GM21390 (cell line): Measurements from ENCODE around the gene IL23A.
"Not testable (repeated sequence)": the region's sequence is repeated elsewhere in the genome, so short reads cannot be mapped to it uniquely, and the experiment has no call there.

Source experiments
- ATAC-seq: cut with Tn5 transposase; IDR thresholded peaks from one replicate; pipeline ENCODE4 v1.9.1; 2021; ENCODE audit not compliant: unreplicated experiment

Gene IL23A

GRCh38 chr12:56326126-56326525 is 12.6 kb upstream of the IL23A start:
- no peak for ATAC-seq

GRCh38 chr12:56326533-56326932 is 12.2 kb upstream of the IL23A start:
- ATAC-seq = no peak

- no peak for ATAC-seq
These were observed 7.7 kb upstream of the IL23A start for GRCh38 chr12:56330936-56331490.

GRCh38 chr12:56332512-56333196 is 6.0 kb upstream of the IL23A start:
- ATAC-seq = no peak

DNA sequence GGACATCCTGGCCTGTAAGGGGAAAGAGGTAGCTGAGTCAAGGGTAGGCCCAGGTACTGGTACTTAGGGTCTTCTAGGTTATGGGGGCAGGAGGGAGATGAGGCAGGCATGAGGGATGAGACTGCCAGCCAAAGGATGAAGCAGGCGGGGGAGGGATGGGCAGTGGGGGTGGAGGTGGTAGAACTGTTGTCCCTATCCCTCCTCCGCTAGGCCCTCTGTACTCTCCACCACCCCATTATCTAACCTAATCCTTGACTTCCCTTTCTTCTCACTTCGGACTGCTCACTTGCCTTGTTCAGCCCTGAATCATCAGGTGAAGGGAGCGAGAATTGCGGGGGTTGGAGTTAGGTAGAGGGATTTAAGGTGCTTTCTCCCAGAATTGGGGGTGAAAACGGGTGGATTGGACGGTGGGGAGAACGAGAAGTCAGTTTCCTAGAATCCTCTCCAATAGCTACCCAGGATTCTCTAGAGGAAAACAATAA is 5.4 kb upstream of the IL23A start:
- ATAC-seq = no peak

DNA sequence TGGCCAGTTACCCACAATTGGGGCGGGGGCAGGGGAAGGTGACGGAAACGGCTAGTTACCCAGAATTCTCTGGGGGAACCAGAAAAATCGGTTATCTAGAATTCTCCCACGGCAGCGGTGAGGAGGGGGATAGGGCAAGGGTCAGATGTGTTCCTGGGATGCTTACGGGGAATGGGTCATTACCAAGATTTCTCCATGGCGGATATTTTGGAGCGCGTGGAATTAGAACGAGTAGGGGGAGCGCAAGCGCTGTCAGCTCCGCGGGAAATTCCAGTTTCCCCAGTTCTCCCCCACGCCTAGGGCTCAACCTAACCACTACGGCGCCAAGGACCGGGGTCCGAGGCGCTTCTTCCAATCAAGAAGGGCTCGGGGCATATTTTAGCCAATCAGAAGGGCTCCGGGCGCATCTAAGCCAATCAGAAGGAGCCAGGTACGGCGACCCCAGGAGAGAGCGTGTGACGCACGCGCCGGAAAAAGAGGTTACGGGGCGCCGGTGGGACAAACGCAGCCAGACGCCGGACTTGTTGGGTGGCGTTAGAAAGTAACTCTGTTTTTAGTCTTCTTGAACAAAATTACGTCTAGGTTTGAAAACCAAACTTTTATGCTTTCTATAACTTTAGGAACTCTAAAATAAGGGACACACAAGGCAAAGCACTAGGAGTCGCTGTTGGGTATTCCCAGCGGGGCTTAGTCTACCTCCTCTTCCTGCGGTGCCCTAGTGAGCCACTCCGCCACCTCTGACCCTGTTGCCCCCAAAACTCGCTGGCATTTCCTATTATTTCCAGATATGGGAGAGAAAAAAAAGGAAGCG is 4.8 kb upstream of the IL23A start, which contains the start of gene PAN2:
Gene PAN2 (minus strand): TSS at position 322 of the 811 bp plus-strand sequence. CDS start 906 bp downstream, outside the sequence.
- ATAC-seq = peak; percentile 90

GRCh38 chr12:56334490-56334793 is 4.2 kb upstream of the IL23A start:
- ATAC-seq = no peak

DNA sequence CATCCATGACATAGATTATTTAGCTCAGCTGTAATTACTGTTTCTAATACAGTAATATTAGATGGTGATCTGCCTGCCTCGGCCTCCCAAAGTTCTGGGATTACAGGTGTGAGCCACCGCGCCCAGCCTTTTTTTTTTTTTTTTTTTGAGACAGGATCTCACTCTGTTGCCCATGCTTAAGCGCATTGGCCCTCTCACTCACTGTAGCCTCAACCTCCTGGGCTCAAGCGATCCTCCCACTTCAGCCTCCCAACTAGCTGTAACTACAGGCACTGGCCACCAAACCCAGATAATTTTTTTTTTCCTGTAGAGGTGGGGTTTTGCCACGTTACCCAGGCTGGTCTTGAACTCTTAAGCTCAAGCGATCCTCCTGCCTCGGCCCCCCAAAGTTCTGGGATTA is 3.2 kb upstream of the IL23A start:
- ATAC-seq = not testable (repeated sequence)

GRCh38 chr12:56336361-56337167 is 2.1 kb upstream of the IL23A start:
- ATAC-seq = no peak

DNA sequence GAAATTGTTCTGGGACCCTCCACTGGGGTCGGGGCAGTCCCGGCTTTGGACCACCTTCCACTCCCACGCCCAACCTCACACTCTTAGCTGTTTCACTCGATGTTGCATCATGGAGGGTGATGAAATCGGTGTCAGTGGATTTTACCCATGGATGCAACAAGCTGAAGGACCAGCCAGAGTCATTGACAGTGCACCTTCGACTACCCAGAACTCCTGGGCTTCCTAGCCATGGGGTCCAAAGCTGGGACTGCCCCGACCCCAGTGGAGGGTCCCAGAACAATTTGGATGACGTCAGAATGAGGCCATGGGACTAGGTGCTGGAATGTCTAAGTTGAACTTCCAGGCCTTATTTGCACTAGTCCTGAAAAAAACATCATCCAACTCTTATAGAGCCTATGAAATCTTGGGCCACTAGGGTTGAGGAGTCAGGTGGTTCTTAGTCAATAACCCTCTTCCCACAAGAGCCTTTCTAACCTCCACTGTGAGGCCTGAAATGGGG is 882 bp upstream of the IL23A start:
- ATAC-seq = no peak

GRCh38 chr12:56339158-56339422 is 406 bp downstream of the IL23A start:
- ATAC-seq = no peak

GRCh38 chr12:56341616-56342015 is 2.9 kb downstream of the IL23A start:
- ATAC-seq = no peak

DNA sequence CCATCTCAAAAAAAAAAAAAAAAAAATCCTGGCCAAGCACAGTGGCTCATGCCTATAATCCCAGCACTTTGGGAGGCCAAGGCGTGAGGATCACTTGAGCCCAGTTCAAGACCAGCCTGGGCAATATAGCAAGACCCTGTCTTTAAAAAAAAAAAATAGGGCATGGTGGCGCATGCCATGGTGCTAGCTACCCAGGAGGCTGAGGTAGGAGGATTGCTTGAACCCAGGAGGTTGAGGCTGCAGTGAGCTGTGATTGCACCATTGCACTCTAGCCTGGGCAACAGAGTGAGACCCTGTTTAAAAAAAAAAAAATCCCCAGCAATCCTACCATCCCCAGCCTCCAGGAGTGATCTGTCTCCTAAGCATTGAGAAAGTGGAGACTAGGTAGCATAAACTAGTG is 3.6 kb downstream of the IL23A start:
- ATAC-seq = not testable (repeated sequence)

DNA sequence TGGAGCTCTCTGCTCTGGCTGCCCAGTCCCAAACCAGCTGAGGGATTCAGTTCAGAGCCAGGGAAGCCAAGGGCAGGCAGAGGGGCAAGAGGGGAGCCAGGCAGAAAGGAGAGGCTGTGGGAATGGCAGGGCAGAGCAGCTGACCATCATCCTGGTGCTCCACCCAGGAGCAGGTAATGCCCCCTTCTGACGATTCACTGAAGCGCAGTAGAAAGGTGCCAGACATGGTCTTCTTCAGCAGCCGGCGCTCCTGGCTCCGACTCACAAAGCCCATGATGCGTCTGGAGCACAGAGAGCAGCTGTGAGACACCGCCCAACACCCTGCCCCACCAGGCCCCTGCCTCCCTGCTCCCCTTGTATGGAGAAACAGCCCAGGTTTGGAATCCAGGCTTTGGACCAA is 8.0 kb downstream of the IL23A start:
- no peak for ATAC-seq

GRCh38 chr12:56347255-56347654 is 8.6 kb downstream of the IL23A start:
- not testable (repeated sequence) for ATAC-seq

- no peak for ATAC-seq
These were observed 10.1 kb downstream of the IL23A start for GRCh38 chr12:56348776-56349175.

DNA sequence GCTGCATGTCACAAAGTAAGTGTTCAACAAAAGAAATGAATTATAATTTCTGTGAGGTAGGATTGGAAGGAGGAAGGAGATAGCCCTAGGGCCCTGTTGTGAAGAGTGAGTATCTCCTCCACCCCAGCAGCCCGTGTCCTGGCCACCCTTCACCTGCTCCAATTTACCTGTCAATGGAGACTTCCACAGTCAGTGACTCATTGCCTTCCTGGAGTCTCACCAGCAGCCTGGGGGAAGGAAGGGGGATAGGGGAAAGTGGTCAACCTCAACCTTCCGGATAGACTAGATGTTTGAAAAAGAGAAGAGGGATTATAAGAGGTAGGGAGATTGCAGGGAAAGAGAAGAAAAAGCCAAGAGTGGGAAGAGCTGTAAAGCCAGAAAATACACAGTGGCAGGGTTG is 12.0 kb downstream of the IL23A start:
- no peak for ATAC-seq

GRCh38 chr12:56351325-56351724 is 12.6 kb downstream of the IL23A start:
- ATAC-seq = no peak

DNA sequence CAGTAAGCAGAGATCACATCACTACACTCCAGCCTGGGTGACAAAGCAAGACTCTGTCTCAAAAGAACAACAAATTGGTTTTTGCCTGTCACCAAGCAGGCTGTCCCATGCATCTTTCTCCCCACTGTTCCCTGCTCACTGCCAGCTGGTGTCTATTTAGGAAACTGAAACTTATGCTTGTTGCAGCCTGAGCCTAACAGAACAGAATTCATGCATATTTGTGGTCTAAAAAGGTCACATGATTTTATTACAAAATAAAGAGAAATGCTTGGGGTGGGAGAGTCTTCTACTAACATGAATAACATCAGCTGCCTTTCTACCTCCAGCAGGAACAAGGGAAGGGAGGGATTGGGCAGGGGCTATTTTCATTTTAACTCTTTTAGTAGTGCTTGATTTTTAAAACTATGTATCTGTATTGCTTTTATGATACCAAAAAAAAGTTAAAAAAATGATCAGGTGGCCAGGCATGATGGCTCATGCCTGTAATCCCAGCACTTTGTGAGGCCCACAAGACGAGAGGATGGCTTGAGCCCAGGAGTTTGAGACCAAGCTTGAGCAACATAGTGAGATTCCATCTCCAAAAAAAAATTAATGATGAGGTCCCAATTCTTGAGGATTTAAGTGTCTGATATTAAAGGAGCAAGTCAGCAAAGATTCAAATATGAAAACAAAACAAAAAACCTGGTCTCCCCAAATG is 20.3 kb downstream of the IL23A start:
- no peak for ATAC-seq

DNA sequence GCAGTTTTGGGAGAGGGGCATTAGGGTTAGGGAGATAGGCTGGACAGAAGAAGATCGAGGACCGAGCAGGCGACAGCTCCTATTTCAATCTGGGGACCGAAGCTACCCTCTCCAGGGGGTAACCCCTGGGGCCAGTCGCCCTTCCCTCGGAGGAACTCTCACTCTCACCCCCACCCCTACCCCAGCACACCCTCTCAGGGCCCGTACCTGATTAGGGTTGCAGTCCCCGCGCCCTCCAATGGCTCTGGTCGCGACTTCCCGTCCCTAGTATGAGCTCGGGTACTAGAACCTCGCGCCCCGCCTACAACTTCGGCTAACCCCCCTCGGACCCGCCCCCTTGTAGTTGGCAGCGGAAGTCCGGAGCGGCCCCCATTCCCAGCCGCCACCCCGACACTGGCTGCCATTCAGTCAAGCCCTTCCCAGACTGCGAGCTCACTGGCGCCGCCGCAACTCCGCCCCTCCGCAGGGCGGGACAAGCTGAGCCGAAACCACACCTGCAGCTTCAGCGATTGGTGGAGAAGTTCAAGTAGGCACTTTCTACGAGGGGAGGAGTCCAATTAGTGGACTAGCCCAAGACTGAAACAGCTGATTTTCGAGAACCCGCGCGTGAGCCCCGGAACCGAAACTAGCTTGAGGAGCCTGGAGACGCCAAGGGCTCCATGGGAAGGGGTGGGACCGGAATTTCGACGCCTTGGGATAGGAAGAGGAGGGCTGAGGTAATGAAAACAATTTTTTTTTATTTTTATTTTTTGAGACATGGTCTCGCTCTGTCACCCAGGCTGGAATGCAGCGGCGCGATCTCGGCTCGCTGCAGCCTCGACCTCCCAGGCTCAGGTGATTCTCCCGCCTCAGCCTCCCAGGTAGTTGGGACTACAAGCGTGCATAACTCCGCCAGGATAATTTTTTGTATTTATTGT is 21.4 kb downstream of the IL23A start, which contains the start of gene STAT2:
Gene STAT2 (minus strand): TSS at position 257 of the 917 bp plus-strand sequence. CDS start 3,536 bp downstream, outside the sequence.
- peak; percentile 92 for ATAC-seq
